HG03175 (cell line): Measurements from ENCODE around the gene CCDC57.
A peak's percentile ranks its signal among the peaks of the same experiment; 100 is the strongest.
"Not testable (repeated sequence)": the region's sequence is repeated elsewhere in the genome, so short reads cannot be mapped to it uniquely, and the experiment has no call there.

Source experiments
- ATAC-seq: cut with Tn5 transposase; IDR thresholded peaks from one replicate; pipeline ENCODE4 v1.9.1; 2021; ENCODE audit warnings: mild to moderate bottlenecking, moderate library complexity; ENCODE audit not compliant: unreplicated experiment

CCDC57 gene

GRCh38 chr17:82225368-82226029 is 12.9 kb upstream of the CCDC57 start:
- ATAC-seq: no peak

DNA sequence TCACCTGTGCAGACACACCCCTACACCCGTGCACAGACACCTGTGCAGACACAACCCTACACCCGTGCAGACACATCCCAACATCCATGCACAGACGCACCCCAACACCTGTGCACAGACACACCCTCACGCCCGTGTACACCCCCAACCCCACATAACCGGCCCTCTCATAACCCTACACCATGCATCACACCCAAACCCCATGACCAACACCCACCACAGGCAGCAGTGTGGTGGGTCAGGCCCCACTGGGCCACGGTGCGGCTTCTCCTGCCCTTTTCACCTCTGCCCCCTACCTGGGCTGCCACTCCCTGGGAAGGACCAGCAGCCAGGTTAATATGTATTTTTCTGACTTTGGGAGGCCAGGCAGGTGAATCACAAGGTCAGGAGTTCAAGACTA is 12.0 kb upstream of the CCDC57 start:
- ATAC-seq: no peak

DNA sequence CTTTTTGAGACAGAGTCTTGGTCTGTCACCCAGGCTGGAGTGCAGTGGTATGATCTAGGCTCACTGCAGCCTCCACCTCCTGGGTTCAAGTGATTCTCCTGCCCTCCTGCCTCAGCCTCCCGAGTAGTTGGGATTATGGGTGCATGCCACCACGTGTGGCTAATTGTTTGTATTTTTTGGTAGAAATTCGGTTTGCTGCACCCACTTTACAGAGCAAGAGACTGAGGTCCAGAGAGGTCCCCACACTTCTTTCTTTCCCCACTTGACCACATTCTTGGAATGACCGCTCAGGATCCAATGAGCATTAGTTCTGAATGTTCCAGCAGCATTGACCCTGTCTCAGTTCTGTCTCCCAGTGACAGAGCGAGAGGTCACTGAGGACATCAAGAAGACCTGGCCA is 10.9 kb upstream of the CCDC57 start:
- ATAC-seq: no peak

- no peak for ATAC-seq
These were observed 10.2 kb upstream of the CCDC57 start for GRCh38 chr17:82222816-82223215.

DNA sequence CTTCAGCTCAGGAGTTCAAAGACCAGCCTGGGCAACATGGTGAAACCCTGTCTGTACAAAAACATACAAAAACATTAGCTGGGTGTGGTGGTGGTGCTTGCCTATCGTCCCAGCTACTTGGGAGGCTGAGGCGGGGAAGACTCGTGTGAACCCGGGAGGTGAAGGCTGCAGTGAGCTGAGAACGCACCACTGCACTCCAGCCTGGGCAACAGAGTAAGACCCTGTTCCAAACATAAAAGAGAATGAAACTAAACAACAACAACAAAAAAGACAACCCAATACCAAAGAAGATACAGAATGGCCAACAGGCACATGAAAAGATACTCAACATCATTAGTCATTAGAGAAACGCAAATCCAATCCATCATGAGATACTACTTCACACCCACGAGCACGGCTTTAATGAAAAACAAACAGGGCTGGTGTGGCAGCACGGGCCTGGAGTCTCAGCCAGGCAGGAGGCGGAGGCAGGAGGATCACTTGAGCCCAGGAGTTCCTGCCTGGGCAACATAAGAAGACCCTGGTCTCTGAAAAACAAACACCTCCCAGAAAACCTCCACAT is 8.8 kb upstream of the CCDC57 start:
- ATAC-seq: no peak

DNA sequence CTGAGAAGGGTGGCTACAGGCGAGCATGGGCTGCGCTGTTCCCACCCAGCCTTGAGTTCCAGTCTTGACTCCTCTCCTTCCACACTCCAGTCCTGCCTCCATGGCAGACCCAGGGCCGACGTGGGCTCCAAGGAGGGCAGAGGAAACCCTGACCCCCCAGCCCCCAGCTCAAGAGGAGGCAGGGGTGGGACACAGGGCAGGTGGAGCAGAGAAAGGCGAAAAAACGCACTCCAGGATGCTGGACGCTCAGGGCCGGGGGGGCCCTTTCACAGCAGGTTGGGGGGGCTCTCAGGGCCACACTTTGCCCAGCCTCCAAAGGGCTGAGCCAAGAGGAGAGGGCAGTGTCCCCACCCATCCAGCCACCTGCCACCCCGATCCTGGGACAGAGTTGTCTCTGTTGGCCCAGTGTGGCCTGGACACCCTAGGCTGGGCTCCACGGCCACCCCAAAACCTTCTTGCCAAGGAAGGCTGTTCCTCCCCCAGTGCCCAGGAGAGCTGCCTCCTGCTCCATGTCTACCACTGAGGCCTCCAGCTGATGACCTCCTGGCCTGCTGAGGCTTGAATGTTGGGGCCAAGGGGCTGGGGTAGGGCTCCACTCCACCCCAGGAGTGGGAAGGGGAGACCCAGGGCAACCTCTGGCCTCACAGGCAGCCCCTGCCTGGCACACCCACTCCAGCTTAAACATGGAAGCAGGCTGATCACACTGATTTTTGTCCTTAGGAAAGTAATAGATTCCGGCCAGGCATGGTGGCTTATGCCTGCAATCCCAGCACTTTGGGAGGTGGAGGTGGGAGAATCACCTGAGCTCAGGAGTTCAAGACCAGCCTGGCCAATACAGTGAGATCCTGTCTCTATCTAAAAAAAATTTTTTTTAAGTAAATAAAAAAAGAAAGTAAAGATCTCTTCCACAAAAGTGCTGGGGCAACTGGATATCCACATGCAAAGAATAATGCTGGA is 7.4 kb upstream of the CCDC57 start:
- ATAC-seq: no peak

DNA sequence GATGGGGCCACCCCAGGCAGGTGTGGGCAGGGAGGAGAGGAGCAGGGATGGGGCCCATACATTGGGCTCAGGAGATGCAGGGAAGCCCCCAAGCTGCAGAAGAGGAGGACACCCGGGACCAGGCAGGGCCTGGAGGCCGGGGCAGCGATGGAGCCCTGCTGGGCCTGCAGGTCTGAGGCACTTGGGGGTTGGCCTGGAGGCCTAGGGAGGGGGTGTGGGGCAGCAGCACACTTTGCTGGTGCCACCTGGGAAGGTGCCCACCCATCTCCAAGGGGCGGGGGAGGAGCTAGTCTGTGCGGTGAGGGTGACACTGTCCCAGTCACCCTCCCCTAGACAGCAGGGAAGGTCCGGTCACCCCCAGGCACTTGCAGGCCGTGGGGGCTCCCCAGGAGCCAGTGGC is 6.4 kb upstream of the CCDC57 start:
- no peak for ATAC-seq

DNA sequence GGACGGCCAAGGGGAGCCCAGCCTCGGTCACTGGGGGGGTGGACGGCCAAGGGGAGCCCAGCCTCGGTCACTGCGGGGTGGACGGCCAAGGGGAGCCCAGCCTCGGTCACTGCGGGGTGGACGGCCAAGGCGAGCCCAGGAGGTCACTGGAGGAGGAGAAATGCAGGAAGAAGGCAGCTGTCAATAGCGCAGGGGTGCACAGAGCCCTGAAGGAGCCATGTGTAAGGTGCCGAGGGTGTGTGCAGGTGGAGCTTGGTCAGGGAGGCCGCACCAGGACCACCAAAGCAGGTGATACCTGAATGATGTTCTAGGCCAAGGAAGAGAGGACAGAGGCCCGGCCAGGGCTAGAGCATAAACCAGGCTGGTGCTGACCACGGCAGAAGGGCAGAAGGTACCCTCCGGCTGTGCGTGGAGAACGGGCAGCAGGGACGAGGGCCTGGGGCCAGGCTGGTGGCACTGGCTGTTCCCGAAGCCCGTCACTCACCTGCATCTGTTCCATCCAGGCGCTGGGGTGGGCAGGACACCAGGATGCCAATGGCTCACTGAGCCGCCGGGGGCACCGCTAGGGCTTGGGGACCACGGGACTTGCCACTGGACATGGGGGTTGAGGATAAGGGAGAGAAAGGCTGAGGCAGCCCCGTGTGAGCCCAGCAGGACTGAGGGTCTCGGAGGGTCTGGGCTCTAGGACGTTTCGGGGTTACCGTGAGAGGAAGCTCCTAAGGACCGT is 5.9 kb upstream of the CCDC57 start:
- no peak for ATAC-seq

GRCh38 chr17:82217530-82218204 is 5.0 kb upstream of the CCDC57 start:
- ATAC-seq: no peak

DNA sequence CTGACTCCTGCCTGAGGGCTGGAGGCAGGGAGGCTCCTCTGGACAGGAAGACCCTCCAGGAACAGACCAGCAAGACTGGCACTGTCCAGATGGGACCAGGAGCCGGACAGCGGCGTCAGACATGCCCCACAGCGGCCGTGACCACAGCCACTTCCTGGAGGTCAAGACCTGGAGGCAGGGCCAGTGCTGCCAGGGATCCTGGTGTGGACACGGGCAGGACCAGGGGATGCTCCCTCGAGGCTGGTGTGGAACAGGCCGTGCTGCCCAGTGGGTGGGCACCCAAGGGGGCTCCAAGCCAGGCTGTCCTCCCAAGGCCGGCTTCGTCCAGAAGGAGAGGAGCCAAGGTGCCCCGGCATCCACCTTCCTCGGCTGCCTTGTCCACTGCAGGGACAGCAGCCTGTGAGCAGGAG is 4.5 kb upstream of the CCDC57 start:
- no peak for ATAC-seq

DNA sequence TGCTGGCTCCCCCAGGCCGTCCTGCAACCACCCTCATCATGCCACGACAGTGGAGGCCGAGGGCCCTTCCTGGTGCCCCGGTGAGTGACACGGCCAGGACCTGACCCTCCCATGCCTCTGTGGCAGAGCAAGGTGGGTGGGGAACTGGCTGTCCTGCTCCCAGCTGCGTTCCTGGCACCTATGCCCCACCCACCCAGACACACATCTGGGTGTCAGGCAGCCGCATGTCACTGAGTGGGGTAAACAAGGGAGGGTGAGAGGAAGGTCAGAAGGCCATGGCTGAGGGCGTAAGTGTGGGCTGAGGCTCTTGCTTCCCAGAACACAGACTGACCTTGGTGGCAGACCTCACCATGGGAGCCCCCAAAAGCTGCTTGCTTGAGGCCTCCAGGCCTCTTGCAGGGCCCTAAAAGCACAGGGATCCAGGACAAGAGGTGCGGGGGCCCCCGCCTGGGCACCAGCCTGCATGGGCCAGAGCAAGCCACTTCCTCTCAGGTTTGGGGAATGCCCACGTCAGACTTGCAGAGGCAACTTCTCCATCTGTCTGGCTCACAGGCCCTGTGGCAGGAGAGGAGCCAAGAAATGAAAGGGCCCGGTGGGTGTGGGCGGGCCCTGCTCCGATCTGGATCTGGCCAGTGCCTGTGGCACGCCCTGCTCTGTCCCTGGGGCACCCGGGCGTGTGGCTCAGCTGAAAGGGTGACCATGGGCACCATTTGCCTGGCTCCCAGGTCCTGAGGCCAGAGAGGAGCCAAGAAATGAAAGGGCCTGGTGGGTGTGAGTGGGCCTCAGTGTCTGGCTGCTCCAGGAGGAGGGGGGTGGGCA is 3.9 kb upstream of the CCDC57 start:
- no peak for ATAC-seq

GRCh38 chr17:82215972-82216300 is 3.3 kb upstream of the CCDC57 start:
- no peak for ATAC-seq

DNA sequence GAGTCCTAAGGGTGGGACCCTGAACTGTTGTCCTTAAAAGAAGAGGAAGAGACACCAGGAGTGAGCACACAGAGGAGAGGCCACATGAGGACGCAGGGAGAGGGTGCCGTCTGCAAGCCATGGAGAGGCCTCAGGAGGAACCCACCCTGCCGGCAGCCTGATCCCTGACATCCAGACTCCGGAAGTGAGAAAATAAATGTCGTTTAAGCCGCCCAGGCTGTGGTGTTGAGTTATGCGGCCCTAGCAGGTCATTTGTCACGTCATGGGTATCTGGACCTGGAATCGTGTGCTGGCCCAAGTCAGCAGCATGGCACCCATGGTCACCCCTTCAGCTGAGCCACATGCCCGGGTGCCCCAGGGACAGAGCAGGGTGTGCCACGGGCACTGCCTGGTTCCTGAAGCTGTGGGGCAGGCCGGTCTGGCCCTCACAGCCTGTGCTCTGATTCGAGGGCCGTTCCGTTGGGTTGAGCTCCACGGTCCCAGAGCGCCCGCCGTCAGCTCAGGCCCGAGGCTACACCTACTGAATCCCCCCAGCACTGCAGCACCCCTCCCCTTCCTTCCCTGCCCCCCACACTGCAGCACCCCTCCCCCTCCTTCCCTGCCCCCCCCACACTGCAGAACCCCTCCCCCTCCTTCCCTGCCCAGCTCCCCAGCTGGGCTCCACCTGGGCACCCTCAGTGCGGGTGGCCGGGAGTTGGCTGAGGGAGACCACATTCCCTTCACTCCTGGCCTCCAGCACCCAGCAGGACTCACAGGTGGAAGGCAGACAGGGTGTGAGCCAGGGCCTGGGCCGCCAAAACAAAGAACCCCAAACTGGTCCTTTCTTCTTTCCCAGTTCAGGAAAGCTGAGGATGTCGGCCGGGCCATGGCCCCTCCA is 2.7 kb upstream of the CCDC57 start:
- no peak for ATAC-seq

DNA sequence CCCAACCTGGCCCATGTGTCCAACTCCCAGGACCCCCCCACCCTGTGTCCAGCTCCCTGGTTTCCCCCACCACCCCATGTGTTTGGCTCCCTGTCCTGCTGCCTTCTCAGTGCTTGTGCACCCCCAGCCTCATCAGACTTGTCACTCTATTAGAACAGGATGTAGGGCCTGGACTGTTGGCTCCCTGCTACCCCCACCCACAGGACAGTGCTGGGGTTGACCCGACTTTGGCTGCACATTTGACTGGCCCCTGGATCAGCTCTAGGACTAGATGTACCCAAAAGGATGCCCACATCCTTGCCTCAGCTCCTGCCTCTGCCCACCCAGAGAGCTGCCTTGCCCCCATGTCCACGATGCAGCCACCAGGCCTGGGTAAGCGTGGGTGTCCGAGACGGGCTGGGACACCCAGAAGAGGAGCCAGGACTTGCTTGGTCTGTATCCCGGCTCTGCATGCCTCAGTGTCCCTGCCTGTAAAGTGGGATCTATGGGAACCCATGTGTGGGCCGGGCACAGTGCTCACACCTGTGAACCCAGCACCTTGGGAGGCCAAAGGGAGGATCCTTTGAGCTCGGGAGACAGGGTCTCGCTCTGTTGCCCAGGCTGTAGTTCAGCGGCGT is 1.5 kb upstream of the CCDC57 start:
- no peak for ATAC-seq

DNA sequence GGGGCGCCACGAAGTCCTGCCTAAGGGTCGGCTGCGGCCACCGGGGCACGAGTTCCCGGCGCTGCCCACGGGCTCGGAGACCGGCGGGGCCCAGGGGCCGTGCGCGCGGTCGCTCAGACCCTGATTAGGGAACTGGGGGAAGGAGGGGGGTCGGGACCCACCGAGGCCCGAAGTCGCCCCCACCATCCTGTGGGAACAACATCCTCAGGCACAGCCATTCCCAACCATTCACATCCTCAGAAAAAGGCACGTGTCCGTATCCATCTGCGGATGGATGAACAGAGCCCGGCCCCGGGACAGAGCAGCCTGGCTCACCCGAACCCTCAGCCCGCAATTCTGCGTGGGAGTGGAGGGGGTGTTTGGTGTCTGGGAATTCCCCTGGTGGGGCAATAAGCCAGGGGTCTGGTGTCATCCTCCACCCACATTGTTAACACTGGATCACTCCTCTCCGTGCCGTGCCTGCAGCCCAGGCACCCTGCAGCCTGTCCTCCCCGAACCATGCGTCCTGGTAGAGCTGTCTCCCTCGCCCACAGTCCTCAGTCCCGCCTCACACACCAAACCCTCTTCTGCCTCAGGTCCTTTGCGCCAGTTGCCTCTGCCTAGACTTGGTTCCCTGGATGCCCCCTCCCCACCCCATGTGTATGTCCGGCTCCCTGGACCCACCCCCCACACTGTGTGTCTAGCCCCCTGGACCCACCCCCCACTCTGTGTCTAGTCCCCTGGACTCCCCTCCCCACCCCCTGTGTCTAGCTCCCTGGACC is 789 bp upstream of the CCDC57 start:
- peak; percentile 10 for ATAC-seq

DNA sequence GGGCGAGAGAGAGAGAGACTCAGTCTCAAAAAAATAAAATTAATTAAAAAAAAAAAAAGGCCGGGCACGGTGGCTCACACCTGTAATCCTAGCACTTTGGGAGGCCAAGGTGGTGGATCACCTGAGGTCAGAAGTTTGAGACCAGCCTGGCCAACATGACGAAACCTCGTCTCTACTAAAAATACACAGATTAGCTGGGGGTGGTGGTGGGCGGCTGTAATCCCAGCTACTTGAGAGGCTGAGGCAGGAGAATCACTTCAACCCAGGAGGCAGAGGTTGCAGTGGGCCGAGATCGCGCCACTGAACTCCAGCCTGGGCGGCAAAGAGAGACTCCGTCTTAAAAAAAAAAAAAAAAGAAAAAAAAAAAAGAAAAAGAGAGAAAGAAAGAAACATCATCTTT is 2.0 kb downstream of the CCDC57 start:
- ATAC-seq: not testable (repeated sequence)

DNA sequence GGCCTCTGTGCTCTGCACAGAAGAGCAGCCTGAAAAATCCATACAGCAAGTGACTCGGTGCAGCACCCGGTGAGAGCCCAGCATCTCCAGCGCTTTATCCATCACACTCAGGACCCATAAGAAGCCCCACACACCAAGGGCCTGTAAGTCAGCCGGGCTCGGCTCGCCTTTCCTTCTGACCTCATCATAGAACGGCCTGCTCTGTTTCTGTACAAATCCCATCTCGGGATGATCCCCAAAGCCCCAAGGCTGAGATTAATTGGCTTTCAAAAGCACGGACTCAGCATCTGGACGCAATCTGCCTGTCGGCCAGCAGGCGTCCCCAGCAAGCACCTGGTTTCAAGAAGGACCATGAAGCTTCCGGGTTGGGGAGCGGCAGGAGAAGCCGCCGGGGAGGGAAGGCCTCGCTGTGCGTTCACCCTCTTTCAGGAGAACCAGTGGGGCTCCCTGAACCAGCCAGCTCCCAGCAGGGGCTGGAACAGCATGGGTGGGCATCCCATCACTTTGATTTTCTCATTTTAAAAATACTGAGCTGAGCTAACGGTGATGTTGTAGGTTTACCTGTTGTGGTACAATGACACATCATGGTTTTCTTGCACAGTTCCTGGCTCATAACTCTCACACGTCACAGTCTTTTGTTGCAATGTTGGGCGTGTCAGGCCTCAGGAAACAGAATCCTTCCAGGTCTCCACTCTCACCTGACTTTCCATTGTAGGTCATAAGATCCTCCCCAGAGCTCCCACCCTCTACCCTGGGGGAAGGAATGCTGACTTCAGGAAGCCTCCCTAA is 6.7 kb downstream of the CCDC57 start:
- peak; percentile 62 for ATAC-seq
